GM12801 (cell line): ENCODE measurements around the gene USP44.

Source experiments
- CTCF ChIP-seq: IDR thresholded peaks from one replicate; pipeline ENCODE4 v1.5.1; 2011; ENCODE audit warnings: control low read depth; ENCODE audit not compliant: insufficient read length; ENCODE audit errors: extremely low read depth

Gene USP44

GRCh38 chr12:95473231-95473883, 77.9 kb downstream of the USP44 start:
- TF ChIP-seq CTCF: no peak

GRCh38 chr12:95470300-95470699, 81.0 kb downstream of the USP44 start:
- TF ChIP-seq CTCF: no peak
